Heart left ventricle (tissue), 16 donors: ENCODE measurements around the gene IMMP2L. TPM values are rescaled to one million over a fixed set of nuclear protein-coding genes. Genes with fewer than 3 reads are reported as not detected.

ENCODE experiments used
- ATAC-seq, 4 donors: fragments of 200-7000 bp; cut with Tn5 transposase; one replicate each; pipeline ENCODE4 v1.9.1; 2020 to 2022; ENCODE audit warnings: moderate library complexity in 4 of 4, mild to moderate bottlenecking in 3 of 4, moderate number of reproducible peaks in 1 of 4
- DNase-seq, 5 donors: peaks; one replicate each; pipeline ENCODE4 v3.0.0-alpha.2; 2020
- H3K27ac ChIP-seq, 12 donors: fragments of 200-600 bp; sonication (generic) in 4 of 12; one replicate each; pipeline versions ENCODE4 v1.5.0 to v1.8.0; 2016 to 2022; ENCODE audit warnings: mild to moderate bottlenecking in 2 of 12
- H3K27me3 ChIP-seq, 9 donors: fragments of 200-600 bp; sonication (generic) in 2 of 9; one replicate each; pipeline versions ENCODE4 v1.5.1 to v1.8.0; 2016 to 2022; ENCODE audit warnings: mild to moderate bottlenecking in 3 of 9
- H3K36me3 ChIP-seq, 9 donors: fragments of 200-600 bp; sonication (generic) in 2 of 9; one replicate each; pipeline versions ENCODE4 v1.5.0 to v1.8.0; 2018 to 2022; ENCODE audit warnings: mild to moderate bottlenecking in 2 of 9
- H3K4me1 ChIP-seq, 12 donors: fragments of 200-600 bp; sonication (generic) in 4 of 12; one replicate each; pipeline versions ENCODE4 v1.5.0 to v1.8.0; 2016 to 2022; ENCODE audit warnings: mild to moderate bottlenecking in 3 of 12
- H3K4me3 ChIP-seq, 12 donors: fragments of 200-600 bp; sonication (generic) in 4 of 12; one replicate each; pipeline versions ENCODE4 v1.5.0 to v1.8.0; 2017 to 2022; ENCODE audit warnings: mild to moderate bottlenecking in 9 of 12, moderate library complexity in 4 of 12
- H3K9me3 ChIP-seq, 12 donors: fragments of 200-600 bp; sonication (generic) in 4 of 12; one replicate each; pipeline versions ENCODE4 v1.5.0 to v1.8.0; 2016 to 2022; ENCODE audit warnings: mild to moderate bottlenecking in 1 of 12
- CTCF ChIP-seq, 12 donors: fragments of 200-600 bp; sonication (generic) in 4 of 12; IDR thresholded peaks; one replicate each; pipeline versions ENCODE4 v1.5.0 to v1.8.0; 2018 to 2022; ENCODE audit warnings: antibody characterized with exemption in 12 of 12, mild to moderate bottlenecking in 5 of 12
- POLR2A ChIP-seq, 2 donors: fragments of 450-650 bp; IDR thresholded peaks; one replicate each; pipeline ENCODE4 v1.6.1; 2017; ENCODE audit warnings: antibody characterized with exemption in 2 of 2, mild to moderate bottlenecking in 2 of 2, moderate library complexity in 2 of 2
- whole genome bisulfite sequencing, 4 donors: extraction: QIAGEN DNeasy Blood & Tissue Kit in 2 of 4; methylation state at CpG; one replicate each; pipeline versions ENCODE4 v1.1.5 to v1.1.7; 2013 to 2018; 5-methylcytosine and 5-hydroxymethylcytosine counted together
- intact Hi-C, 10 donors: fragments of 100-400 bp; cut with DNase I; formaldehyde crosslinking; loops; one replicate each; pipeline versions ENCODE4 v1.11.1 to v1.14.2; 2022
- polyA plus RNA-seq, 2 donors: library from polyadenylated mRNA; stranded (reverse); fragments of 200-250 nt; gene quantifications; one replicate each; pipeline ENCODE4 v1.2.3, GENCODE V29; 2013
- total RNA-seq, 9 donors: library from RNA; depleted of rRNA in 2 of 9; stranded (reverse); fragments of >200 nt in 2 of 9; fragmentation: NEBNext Ultra II Directional in 3 of 9; extraction: Animal tissue kit (Norgen Biotek cat#: 25700) in 3 of 9; gene quantifications; one replicate each; pipeline versions ENCODE4 v1.1.0 to v1.2.4, GENCODE V29; 2016 to 2023
- donor health status: ischemic (EF 13 %, LVEDD 7.1; RV severe dilation, severe dysfunction).
- donor health status: healthy with polysubstance abuse.
- donor health status: DM: no; HTN: yes; CAD: no.
- donor health status: DM: no; HTN: no; CAD: no.
- donor health status: ischemic (EF 25% LVEDD 6.9; RV normal size, moderate dysfunction).
- donor health status: ischemic (EF 25% LVEDD 5.7; RV mildly dilated, moderate dysfunction).
- donor health status: healthy.
- donor health status: DM: yes; HTN: yes; CAD: no.
- donor health status: ischemic (EF 35%, LVEDD 5.7; RV mildly dilated, moderate dysfunction).
- donor health status: nonischemic (EF 11% LVEDD 7.7; RV severe dilation, severe dysfunction).
- donor health status: DM: yes; HTN: yes; CAD: no.
- donor health status: PGD.
- donor health status: ischemic (EF 29% LVEDD 5.4; RV normal size, mild dysfunction).
- donor health status: nonischemic (EF 23%, LVEDD 6.1; RV moderate dilation, normal function).

Gene IMMP2L
- total and polyA plus RNA-seq, 11 donors: 5.1 to 17.2 (median 15.9) TPM

- DNase-seq: no peak
- intact Hi-C loops: no loop called here
- Histone ChIP-seq H3K27me3 (no peaks in the 10 kb centered on the region), H3K36me3 (no peaks in the 10 kb centered on the region), H3K27ac (no peak overlapping the region), H3K4me3 (no peak overlapping the region), H3K9me3 (no peaks in the 10 kb centered on the region), H3K4me1 (no peaks in the 10 kb centered on the region)
- TF ChIP-seq POLR2A (IDR thresholded peaks at IDR 0.05): no peak
- no peak for TF ChIP-seq CTCF (IDR thresholded peaks at IDR 0.05)
- 76 to 94% (median 88%) methylated on average over 2 of the region's 2 CpGs for WGBS, 4 donors
- no peak for ATAC-seq
Observed at GRCh38 chr7:111053035-111053434, 509.3 kb downstream of the IMMP2L start.

DNA sequence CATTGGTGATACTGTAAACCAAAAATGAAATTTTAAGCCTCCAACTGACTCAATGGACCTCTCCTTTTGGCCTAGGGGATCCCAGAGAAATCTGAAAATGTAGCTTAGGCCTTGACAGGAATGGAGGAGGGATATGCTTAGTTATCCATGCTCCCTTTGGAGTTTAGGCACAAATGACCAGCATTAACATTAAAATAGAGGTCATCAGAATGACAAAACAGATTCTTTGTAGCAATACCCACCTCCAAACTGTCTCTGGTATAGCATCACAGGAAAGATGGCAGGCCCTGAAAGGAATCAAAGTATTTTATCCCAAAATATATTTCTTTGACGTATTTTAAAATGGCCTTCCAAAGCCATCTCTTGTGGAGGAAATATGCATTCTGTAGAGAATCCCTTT is 510.5 kb downstream of the IMMP2L start:
- H3K27ac ChIP-seq: no peak overlapping the region
- TF ChIP-seq POLR2A (IDR thresholded peaks at IDR 0.05) (no peak), CTCF (IDR thresholded peaks at IDR 0.05) (no peak)
- H3K4me3 ChIP-seq: no peak overlapping the region
- no peak for DNase-seq
- H3K4me1 ChIP-seq: no peaks in the 10 kb centered on the region
- ATAC-seq: no peak
- H3K36me3 ChIP-seq: no peaks in the 10 kb centered on the region
- no peaks in the 10 kb centered on the region for H3K27me3 ChIP-seq
- intact Hi-C loops: no loop called here
- WGBS, 4 donors: 98 to 100% (median 100%) methylated on average over 1 of the region's 1 CpG
- no peaks in the 10 kb centered on the region for H3K9me3 ChIP-seq

DNA sequence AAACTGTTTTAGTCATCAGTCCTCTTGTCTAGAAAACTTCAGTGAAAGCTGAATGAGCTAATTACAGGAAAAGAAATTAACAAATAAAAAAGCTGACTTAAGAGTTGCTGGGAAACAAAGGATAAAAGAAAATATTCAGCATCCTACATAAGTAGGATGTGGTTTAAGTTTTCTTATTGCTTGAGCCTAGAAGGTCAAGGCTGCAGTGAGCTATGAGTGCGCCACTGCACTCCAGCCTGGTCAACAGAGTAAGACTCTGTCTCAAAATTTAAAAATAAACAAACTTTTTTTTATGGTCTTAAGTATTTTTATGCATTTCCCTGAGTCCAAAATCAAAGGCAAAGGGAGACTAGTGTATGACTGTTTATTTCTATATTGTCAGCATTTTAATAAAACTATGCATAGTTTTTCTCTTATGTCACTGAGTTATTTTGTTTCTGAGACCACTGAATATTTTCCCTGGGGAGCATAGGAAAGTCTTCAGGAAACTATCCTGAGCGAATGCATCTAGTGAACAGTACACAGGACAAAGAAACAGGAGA is 511.3 kb downstream of the IMMP2L start:
- no peaks in the 10 kb centered on the region for H3K36me3 ChIP-seq
- no peak overlapping the region for H3K4me3 ChIP-seq
- TF ChIP-seq CTCF (IDR thresholded peaks at IDR 0.05): no peak
- no peak for TF ChIP-seq POLR2A (IDR thresholded peaks at IDR 0.05)
- ATAC-seq (no peak), DNase-seq (no peak)
- intact Hi-C loops: no loop called here
- no peaks in the 10 kb centered on the region for H3K27me3 ChIP-seq
- no peak overlapping the region for H3K27ac ChIP-seq
- WGBS, 4 donors: 54 to 65% (median 59%) methylated on average over 2 of the region's 2 CpGs
- H3K9me3 ChIP-seq: no peaks in the 10 kb centered on the region
- H3K4me1 ChIP-seq: no peaks in the 10 kb centered on the region

- 72 to 75% (median 73%) methylated on average over 7 of the region's 7 CpGs for WGBS, 4 donors
- H3K4me1 ChIP-seq: peaks cover 0 to 3% (median 0%) of the 10 kb centered on the region in 12 donors
- TF ChIP-seq POLR2A (IDR thresholded peaks at IDR 0.05) (no peak), CTCF (IDR thresholded peaks at IDR 0.05) (no peak)
- no peaks in the 10 kb centered on the region for H3K36me3 ChIP-seq
- no peaks in the 10 kb centered on the region for H3K9me3 ChIP-seq
- DNase-seq (no peak), ATAC-seq (no peak)
- intact Hi-C loops: no loop called here
- no peak overlapping the region for H3K4me3 ChIP-seq
- H3K27me3 ChIP-seq: no peaks in the 10 kb centered on the region
- H3K27ac ChIP-seq: no peak overlapping the region
Observed at GRCh38 chr7:111049971-111050680, 512.2 kb downstream of the IMMP2L start.
